Ascending aorta (tissue), 2 donors: ENCODE results near the gene BLMH. TPM values are rescaled to one million over a fixed set of nuclear protein-coding genes. Genes with fewer than 3 reads are reported as not detected.
A peak's percentile ranks its signal among the peaks of the same experiment; 100 is the strongest.

Experiments
- DNase-seq, 2 donors: peaks; one replicate each; pipeline ENCODE4 v3.0.0-alpha.2; 2019; ENCODE audit warnings: low spot score in 2 of 2
- H3K27ac ChIP-seq, 2 donors: fragments of 200-600 bp; sonication (generic); one replicate each; pipeline ENCODE4 v1.5.1; 2016 to 2017; ENCODE audit warnings: mild to moderate bottlenecking in 1 of 2
- H3K27me3 ChIP-seq: fragments of 200-600 bp; sonication (generic); one replicate; pipeline ENCODE4 v1.5.1; 2017
- H3K36me3 ChIP-seq, 2 donors: fragments of 200-600 bp; sonication (generic); one replicate each; pipeline ENCODE4 v1.5.1; 2016
- H3K4me1 ChIP-seq, 2 donors: fragments of 200-600 bp; sonication (generic); one replicate each; pipeline ENCODE4 v1.5.1; 2016 to 2017; ENCODE audit warnings: mild to moderate bottlenecking in 1 of 2
- H3K4me3 ChIP-seq, 2 donors: fragments of 200-600 bp; sonication (generic); one replicate each; pipeline ENCODE4 v1.5.1; 2016 to 2017; ENCODE audit warnings: mild to moderate bottlenecking in 1 of 2
- H3K9me3 ChIP-seq, 2 donors: fragments of 200-600 bp; sonication (generic); one replicate each; pipeline ENCODE4 v1.5.1; 2016
- intact Hi-C: fragments of 100-400 bp; cut with DNase I; formaldehyde crosslinking; loops from one replicate; pipeline ENCODE4 v1.15.1; 2023
- total RNA-seq: library from RNA; depleted of rRNA; stranded (reverse); fragments of >200 nt; gene quantifications from one replicate; pipeline ENCODE4 v1.1.0, GENCODE V29; 2016
- TF ChIP-seq, protein P1 (sequence below), 3 experiments: fragments of 200-600 bp in 2 of 3; fragments of 450-650 bp in 1 of 3; sonication (generic) in 2 of 3; IDR thresholded peaks; one replicate each; pipeline ENCODE4 v1.5.1; 2016 to 2019; ENCODE audit warnings: antibody characterized with exemption in 3 of 3, mild to moderate bottlenecking in 1 of 3, moderate library complexity in 1 of 3

BLMH gene
- total RNA-seq, 1 donor from 2014 or later = 6.9 TPM

DNA sequence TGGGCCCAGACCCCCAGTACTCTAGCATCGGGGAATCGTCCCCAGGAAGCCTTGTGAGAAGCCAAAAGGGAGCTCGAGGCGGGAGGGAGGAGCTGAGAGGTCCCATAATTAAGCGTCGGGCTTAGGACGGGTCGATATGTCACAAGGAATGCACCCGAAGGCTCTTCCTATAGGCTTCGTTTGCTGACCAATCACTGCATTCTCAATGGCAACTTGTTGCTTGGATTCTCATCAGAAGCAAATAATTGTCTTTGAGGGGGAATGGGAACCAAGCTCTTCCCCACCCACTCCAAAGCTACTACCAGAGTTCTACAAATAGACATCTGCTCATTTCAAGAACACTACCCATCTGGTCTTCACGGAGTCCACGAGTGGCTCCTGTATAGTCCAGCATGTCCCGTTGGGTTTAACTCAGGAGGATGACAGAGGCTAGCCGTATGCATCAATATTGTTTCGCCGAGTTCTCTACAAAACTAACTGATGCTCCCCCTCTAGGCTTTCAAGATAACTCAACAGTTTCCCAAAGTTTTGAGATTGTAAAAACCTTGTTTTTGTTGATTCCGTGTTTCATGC is 628 bp upstream of the BLMH start:
- no peaks in the 10 kb centered on the region for H3K9me3 ChIP-seq
- no peak for DNase-seq
- H3K36me3 ChIP-seq = peaks cover 3 to 12% of the 10 kb centered on the region in 2 donors
- peak overlapping the region; percentile 86 for H3K4me3 ChIP-seq
- H3K27ac ChIP-seq = peak overlapping the region; percentile 91 to 96
- peaks cover 2 to 19% of the 10 kb centered on the region in 2 donors for H3K4me1 ChIP-seq
- TF ChIP-seq, protein P1, sequence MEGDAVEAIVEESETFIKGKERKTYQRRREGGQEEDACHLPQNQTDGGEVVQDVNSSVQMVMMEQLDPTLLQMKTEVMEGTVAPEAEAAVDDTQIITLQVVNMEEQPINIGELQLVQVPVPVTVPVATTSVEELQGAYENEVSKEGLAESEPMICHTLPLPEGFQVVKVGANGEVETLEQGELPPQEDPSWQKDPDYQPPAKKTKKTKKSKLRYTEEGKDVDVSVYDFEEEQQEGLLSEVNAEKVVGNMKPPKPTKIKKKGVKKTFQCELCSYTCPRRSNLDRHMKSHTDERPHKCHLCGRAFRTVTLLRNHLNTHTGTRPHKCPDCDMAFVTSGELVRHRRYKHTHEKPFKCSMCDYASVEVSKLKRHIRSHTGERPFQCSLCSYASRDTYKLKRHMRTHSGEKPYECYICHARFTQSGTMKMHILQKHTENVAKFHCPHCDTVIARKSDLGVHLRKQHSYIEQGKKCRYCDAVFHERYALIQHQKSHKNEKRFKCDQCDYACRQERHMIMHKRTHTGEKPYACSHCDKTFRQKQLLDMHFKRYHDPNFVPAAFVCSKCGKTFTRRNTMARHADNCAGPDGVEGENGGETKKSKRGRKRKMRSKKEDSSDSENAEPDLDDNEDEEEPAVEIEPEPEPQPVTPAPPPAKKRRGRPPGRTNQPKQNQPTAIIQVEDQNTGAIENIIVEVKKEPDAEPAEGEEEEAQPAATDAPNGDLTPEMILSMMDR (IDR thresholded peaks at IDR 0.05) = no peak
- intact Hi-C loops = loop anchor here (1.0 to 5.0 kb wide), 3 partner anchors 86 to 185 kb away; partner anchors contain the start of genes CPD, GOSR1 and NSRP1
- H3K27me3 ChIP-seq = no peaks in the 10 kb centered on the region

- Histone ChIP-seq H3K4me1 (peaks cover 2 to 14% of the 10 kb centered on the region in 2 donors), H3K27ac (peak overlapping the region; percentile 91 to 96), H3K27me3 (no peaks in the 10 kb centered on the region), H3K36me3 (peaks cover 18 to 26% of the 10 kb centered on the region in 2 donors), H3K4me3 (peak overlapping the region; percentile 86), H3K9me3 (no peaks in the 10 kb centered on the region)
- intact Hi-C loops = loop anchor here (5.0 kb wide), 2 partner anchors 174 to 186 kb away; partner anchors contain the start of genes GOSR1 and NSRP1
- TF ChIP-seq, protein P1 (IDR thresholded peaks at IDR 0.05) = no peak
- DNase-seq = no peak
Observed at GRCh38 chr17:30290696-30291542, 825 bp downstream of the BLMH start.

DNA sequence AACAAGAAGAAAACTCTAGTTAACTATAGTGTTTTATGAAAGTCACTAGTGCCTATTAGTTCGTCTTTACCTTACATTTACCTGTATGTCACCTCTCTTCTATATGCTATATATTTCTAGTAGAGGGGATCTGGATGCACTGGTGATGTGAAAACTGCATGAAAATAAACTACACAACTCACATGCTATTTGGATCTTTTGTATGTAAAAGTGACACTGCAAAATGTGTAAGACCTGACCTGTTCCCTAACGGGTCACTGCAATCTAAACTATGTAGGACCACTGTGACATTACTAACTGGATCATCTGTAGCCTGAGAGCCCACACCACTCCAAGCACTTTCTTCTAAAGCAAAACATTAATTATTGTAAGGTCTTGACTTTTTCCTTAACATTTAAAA is 1.7 kb downstream of the BLMH start:
- TF ChIP-seq, protein P1 (IDR thresholded peaks at IDR 0.05) = no peak
- no peak for DNase-seq
- peaks cover 2 to 12% of the 10 kb centered on the region in 2 donors for H3K4me1 ChIP-seq
- H3K4me3 ChIP-seq = peak overlapping the region in 1 of 2 donors; percentile 86
- intact Hi-C loops = loop anchor here (5.0 kb wide), 2 partner anchors 173 to 187 kb away; partner anchors contain the start of genes GOSR1 and NSRP1
- H3K36me3 ChIP-seq = peaks cover 25 to 35% of the 10 kb centered on the region in 2 donors
- H3K9me3 ChIP-seq = no peaks in the 10 kb centered on the region
- H3K27me3 ChIP-seq = no peaks in the 10 kb centered on the region
- no peak overlapping the region for H3K27ac ChIP-seq

GRCh38 chr17:30279156-30279555 is 12.6 kb downstream of the BLMH start:
- Histone ChIP-seq H3K27ac (no peak overlapping the region), H3K27me3 (no peaks in the 10 kb centered on the region), H3K4me3 (no peak overlapping the region), H3K4me1 (peaks cover 0 to 3% of the 10 kb centered on the region in 2 donors), H3K36me3 (peaks cover 23 to 40% of the 10 kb centered on the region in 2 donors), H3K9me3 (no peaks in the 10 kb centered on the region)
- intact Hi-C loops = loop anchor here (2.0 to 5.0 kb wide), 2 partner anchors 42 to 154 kb away; partner anchors contain the start of gene SLC6A4
- no peak for DNase-seq
- TF ChIP-seq, protein P1 (IDR thresholded peaks at IDR 0.05) = no peak

DNA sequence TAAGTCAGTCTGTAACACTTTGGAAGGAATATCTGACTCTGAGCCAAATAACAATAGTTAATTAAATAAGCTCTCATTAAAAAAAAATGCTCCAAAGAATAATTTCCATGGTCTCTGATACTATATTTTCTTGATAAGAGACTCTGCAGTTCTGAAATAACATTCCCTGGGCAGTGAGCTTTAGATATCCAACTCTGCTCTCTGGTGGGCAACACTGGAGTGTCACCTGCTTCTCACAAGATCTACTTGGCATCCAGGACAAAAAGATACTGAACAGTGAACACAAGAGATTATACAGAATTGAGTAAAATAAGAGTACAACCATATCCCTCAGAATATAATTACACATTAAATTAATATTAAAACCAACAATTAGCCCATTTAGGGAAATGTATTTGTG is 13.7 kb downstream of the BLMH start:
- Histone ChIP-seq H3K27me3 (no peaks in the 10 kb centered on the region), H3K9me3 (no peaks in the 10 kb centered on the region), H3K36me3 (peaks cover 24 to 37% of the 10 kb centered on the region in 2 donors), H3K27ac (no peak overlapping the region), H3K4me3 (no peak overlapping the region), H3K4me1 (peaks cover 0 to 3% of the 10 kb centered on the region in 2 donors)
- TF ChIP-seq, protein P1 (IDR thresholded peaks at IDR 0.05) = peak; percentile 33 to 61 (median 52)
- intact Hi-C loops = loop anchor here (1.0 to 5.0 kb wide), 3 partner anchors 41 to 174 kb away; partner anchors contain the start of gene SLC6A4
- no peak for DNase-seq
